CD14-positive monocyte (primary cell): ENCODE results near the gene KRTAP22-2. TPM values are rescaled to one million over a fixed set of nuclear protein-coding genes. Genes with fewer than 3 reads are reported as not detected.

Source experiments
- DNase-seq, 3 donors: peaks; one replicate each; pipeline ENCODE4 v3.0.0-alpha.2; 2011 to 2022
- H2AFZ ChIP-seq: 2 replicates; pipeline ENCODE4 v1.6.0; 2012; ENCODE audit warnings: mild to moderate bottlenecking, low read depth, low read length, inconsistent platforms; ENCODE audit not compliant: insufficient read depth, poor library complexity, severe bottlenecking
- H3K27ac ChIP-seq, 2 donors: 1 replicate in 1 of 2; 2 replicates in 1 of 2; pipeline ENCODE4 v1.5.1; 2012 to 2013; ENCODE audit warnings: low read length in 2 of 2, control low read depth in 1 of 2, inconsistent platforms in 1 of 2, low read depth in 1 of 2, mild to moderate bottlenecking in 1 of 2
- H3K27me3 ChIP-seq, 2 donors: one replicate each; pipeline versions ENCODE4 v1.6.0 to v1.6.1; 2011 to 2013; ENCODE audit warnings: low read length in 2 of 2; ENCODE audit not compliant: control insufficient read depth in 2 of 2, insufficient read depth in 2 of 2
- H3K36me3 ChIP-seq, 2 donors: replicated peaks in 1 of 2; 1 replicate in 1 of 2; 2 replicates in 1 of 2; pipeline versions ENCODE4 v1.5.1 to v1.6.1; 2012 to 2013; ENCODE audit warnings: low read length in 2 of 2, control low read depth in 1 of 2, inconsistent platforms in 1 of 2, mild to moderate bottlenecking in 1 of 2; ENCODE audit not compliant: insufficient read depth in 2 of 2, control insufficient read depth in 1 of 2
- H3K4me1 ChIP-seq, 2 donors: 1 replicate in 1 of 2; 2 replicates in 1 of 2; pipeline versions ENCODE4 v1.5.1 to v1.6.1; 2012 to 2013; ENCODE audit warnings: low read length in 2 of 2, control low read depth in 1 of 2, inconsistent platforms in 1 of 2, mild to moderate bottlenecking in 1 of 2, moderate library complexity in 1 of 2; ENCODE audit not compliant: insufficient read depth in 2 of 2, control insufficient read depth in 1 of 2
- H3K4me2 ChIP-seq: replicated peaks from 2 replicates; pipeline ENCODE3; 2012; ENCODE audit warnings: low read length, moderate library complexity, mild to moderate bottlenecking; ENCODE audit not compliant: poor library complexity, severe bottlenecking; ENCODE audit errors: extremely low read depth
- H3K4me3 ChIP-seq, 3 experiments: fragments of 200-600 bp in 1 of 3; sonication (generic) in 1 of 3; replicated peaks in 1 of 3; 1 replicate in 2 of 3; 2 replicates in 1 of 3; pipeline ENCODE4 v1.5.1; 2011 to 2013; ENCODE audit warnings: low read length in 3 of 3, mild to moderate bottlenecking in 3 of 3, control low read depth in 2 of 3, low read depth in 2 of 3, inconsistent platforms in 1 of 3, moderate library complexity in 1 of 3
- H3K79me2 ChIP-seq: 2 replicates; pipeline ENCODE4 v1.6.0; 2012; ENCODE audit warnings: mild to moderate bottlenecking, control low read depth, inconsistent platforms, low read length, moderate library complexity; ENCODE audit not compliant: insufficient read depth
- H3K9ac ChIP-seq: 2 replicates; pipeline ENCODE4 v1.6.0; 2017; ENCODE audit warnings: low read length, mild to moderate bottlenecking; ENCODE audit not compliant: insufficient read depth, poor library complexity, severe bottlenecking
- H3K9me3 ChIP-seq, 2 donors: replicated peaks in 1 of 2; 1 replicate in 1 of 2; 2 replicates in 1 of 2; pipeline versions ENCODE4 v1.5.1 to v1.6.1; 2012 to 2013; ENCODE audit warnings: low read length in 2 of 2, control low read depth in 1 of 2; ENCODE audit not compliant: control insufficient read depth in 1 of 2, insufficient read depth in 1 of 2
- H4K20me1 ChIP-seq: 2 replicates; pipeline ENCODE4 v1.6.0; 2012; ENCODE audit warnings: mild to moderate bottlenecking, low read length, control low read depth, moderate library complexity; ENCODE audit not compliant: insufficient read depth
- H3K27ac Mint-ChIP-seq, 7 donors: one replicate each; pipeline ENCODE4 v1.8.0; 2020; ENCODE audit warnings: mild to moderate bottlenecking in 7 of 7, mixed read lengths in 7 of 7, moderate library complexity in 6 of 7, inconsistent platforms in 2 of 7
- H3K27me3 Mint-ChIP-seq, 3 donors: one replicate each; pipeline ENCODE4 v1.8.0; 2021 to 2022; ENCODE audit warnings: low read depth in 3 of 3, mild to moderate bottlenecking in 3 of 3, mixed read lengths in 3 of 3, moderate library complexity in 3 of 3, inconsistent platforms in 1 of 3
- H3K36me3 Mint-ChIP-seq, 2 donors: one replicate each; pipeline ENCODE4 v1.8.0; 2020; ENCODE audit warnings: mixed read lengths in 2 of 2, inconsistent platforms in 1 of 2, mild to moderate bottlenecking in 1 of 2
- H3K4me1 Mint-ChIP-seq: one replicate; pipeline ENCODE4 v1.8.0; 2020; ENCODE audit warnings: mild to moderate bottlenecking, mixed read lengths
- H3K4me3 Mint-ChIP-seq, 2 donors: one replicate each; pipeline ENCODE4 v1.8.0; 2020; ENCODE audit warnings: mild to moderate bottlenecking in 2 of 2, mixed read lengths in 2 of 2, moderate library complexity in 1 of 2
- H3K9me3 Mint-ChIP-seq, 7 donors: one replicate each; pipeline ENCODE4 v1.8.0; 2020 to 2022; ENCODE audit warnings: mixed read lengths in 7 of 7, mild to moderate bottlenecking in 6 of 7, moderate library complexity in 6 of 7, inconsistent platforms in 2 of 7
- WGBS: methylation state at CpG from one replicate; pipeline ENCODE4 v1.1.5; 2013; ENCODE audit warnings: missing lambda C conversion rate; ENCODE audit not compliant: insufficient coverage; 5-methylcytosine and 5-hydroxymethylcytosine counted together
- intact Hi-C, 2 donors: fragments of 100-400 bp; cut with micrococcal nuclease; formaldehyde crosslinking; loops; one replicate each; pipeline versions ENCODE4 v1.15.0 to v1.15.1; 2023
- polyA plus RNA-seq, 3 donors: library from polyadenylated mRNA; depleted of rRNA in 1 of 3; unstranded in 2 of 3; stranded (reverse) in 1 of 3; fragments of 300-500 nt in 2 of 3; fragments of >200 nt in 1 of 3; fragmentation: Illumina TruSeq in 2 of 3; gene quantifications; 1 replicate in 2 of 3; 2 replicates in 1 of 3; pipeline ENCODE4 v1.2.3, GENCODE V29; 2012 to 2021
- TF ChIP-seq, protein P1 (sequence below): fragments of 200-600 bp; IDR thresholded peaks from one replicate; pipeline ENCODE4 v1.8.0; 2022; ENCODE audit warnings: antibody characterized with exemption, mild to moderate bottlenecking

KRTAP22-2 gene
- polyA plus RNA-seq, 3 donors = not detected

DNA sequence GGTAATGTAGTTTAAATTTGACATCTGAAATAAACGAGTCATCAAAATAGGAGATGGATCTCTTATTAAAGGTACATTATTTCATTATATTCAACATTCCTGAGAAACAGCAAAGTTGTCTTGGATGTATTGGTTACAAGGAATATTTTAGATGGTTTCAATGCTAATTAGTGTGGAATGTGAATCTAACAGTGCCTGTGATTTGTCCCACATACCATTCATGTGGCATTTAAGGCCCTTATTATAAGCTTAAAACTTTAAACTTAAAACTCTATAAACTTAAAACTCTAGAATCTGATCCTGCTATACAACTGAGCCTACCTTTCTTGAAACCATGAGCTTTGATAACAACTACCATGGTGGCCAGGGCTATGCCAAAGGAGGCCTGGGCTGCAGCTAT, 10.6 kb upstream of the KRTAP22-2 start, which contains the start of gene KRTAP22-1:
TSS of gene KRTAP22-1 (plus strand) at position 301 of the 400 bp plus-strand sequence.
- H3K4me1 ChIP-seq = no peaks in the 10 kb centered on the region
- no peak within 1 kb of the TSS for H3K4me3 Mint-ChIP-seq
- H3K79me2 ChIP-seq = no peaks in the 10 kb centered on the region
- no peak within 1 kb of the TSS for H3K27ac ChIP-seq
- TF ChIP-seq, protein P1, sequence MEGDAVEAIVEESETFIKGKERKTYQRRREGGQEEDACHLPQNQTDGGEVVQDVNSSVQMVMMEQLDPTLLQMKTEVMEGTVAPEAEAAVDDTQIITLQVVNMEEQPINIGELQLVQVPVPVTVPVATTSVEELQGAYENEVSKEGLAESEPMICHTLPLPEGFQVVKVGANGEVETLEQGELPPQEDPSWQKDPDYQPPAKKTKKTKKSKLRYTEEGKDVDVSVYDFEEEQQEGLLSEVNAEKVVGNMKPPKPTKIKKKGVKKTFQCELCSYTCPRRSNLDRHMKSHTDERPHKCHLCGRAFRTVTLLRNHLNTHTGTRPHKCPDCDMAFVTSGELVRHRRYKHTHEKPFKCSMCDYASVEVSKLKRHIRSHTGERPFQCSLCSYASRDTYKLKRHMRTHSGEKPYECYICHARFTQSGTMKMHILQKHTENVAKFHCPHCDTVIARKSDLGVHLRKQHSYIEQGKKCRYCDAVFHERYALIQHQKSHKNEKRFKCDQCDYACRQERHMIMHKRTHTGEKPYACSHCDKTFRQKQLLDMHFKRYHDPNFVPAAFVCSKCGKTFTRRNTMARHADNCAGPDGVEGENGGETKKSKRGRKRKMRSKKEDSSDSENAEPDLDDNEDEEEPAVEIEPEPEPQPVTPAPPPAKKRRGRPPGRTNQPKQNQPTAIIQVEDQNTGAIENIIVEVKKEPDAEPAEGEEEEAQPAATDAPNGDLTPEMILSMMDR = no peak
- WGBS = no CpG with 5 or more reads among the region's 1 CpG
- no peak within 1 kb of the TSS for H2AFZ ChIP-seq
- no peak for DNase-seq
- no peaks in the 10 kb centered on the region for H3K27me3 Mint-ChIP-seq
- H3K36me3 ChIP-seq = no peaks in the 10 kb centered on the region
- H3K9me3 Mint-ChIP-seq = peaks cover 5 to 22% (median 9%) of the 10 kb centered on the region in 7 donors
- H3K4me3 ChIP-seq = no peak within 1 kb of the TSS
- no peak within 1 kb of the TSS for H3K4me2 ChIP-seq
- peaks cover 24 to 39% of the 10 kb centered on the region in 2 donors for H3K9me3 ChIP-seq
- H4K20me1 ChIP-seq = no peaks in the 10 kb centered on the region
- intact Hi-C loops = no loop called here
- no peak within 1 kb of the TSS for H3K27ac Mint-ChIP-seq
- H3K9ac ChIP-seq = no peak within 1 kb of the TSS
- H3K4me1 Mint-ChIP-seq = no peaks in the 10 kb centered on the region
- H3K36me3 Mint-ChIP-seq = no peaks in the 10 kb centered on the region
- H3K27me3 ChIP-seq = no peaks in the 10 kb centered on the region

DNA sequence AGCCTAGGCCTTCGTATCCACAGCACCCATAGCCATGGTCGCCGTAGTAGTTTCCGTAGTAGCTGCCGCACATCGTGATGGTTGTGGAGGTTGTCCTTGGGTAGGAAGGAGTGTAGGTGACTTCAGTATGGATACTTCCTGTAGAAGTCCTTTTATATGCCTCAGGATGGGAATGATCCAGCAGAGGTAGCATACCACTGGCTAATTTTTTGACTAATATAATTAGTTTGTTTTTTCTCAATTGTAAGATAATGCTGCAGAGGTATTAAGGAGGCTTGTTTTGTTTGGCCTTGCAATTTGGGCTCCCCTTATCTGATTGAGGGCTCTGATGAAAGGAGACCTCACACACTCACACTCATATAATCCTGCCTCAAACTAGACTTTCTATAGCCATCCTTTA, 8.6 kb upstream of the KRTAP22-2 start, which contains the start of gene KRTAP6-2:
TSS of gene KRTAP6-2 (minus strand) at position 101 of the 400 bp plus-strand sequence. CDS start at position 73, 28 bp downstream.
- Mint-ChIP-seq H3K4me1 (no peaks in the 10 kb centered on the region), H3K9me3 (peaks cover 5 to 9% (median 6%) of the 10 kb centered on the region in 7 donors), H3K27ac (peak within 1 kb of the TSS in 1 of 7 donors; percentile 57), H3K4me3 (no peak within 1 kb of the TSS), H3K36me3 (no peaks in the 10 kb centered on the region), H3K27me3 (no peaks in the 10 kb centered on the region)
- WGBS = 93% methylated on average over 5 of the region's 6 CpGs
- Histone ChIP-seq H3K27me3 (no peaks in the 10 kb centered on the region), H3K9me3 (peaks cover 13 to 27% of the 10 kb centered on the region in 2 donors), H3K4me3 (no peak within 1 kb of the TSS), H3K4me1 (no peaks in the 10 kb centered on the region), H4K20me1 (no peaks in the 10 kb centered on the region), H3K9ac (no peak within 1 kb of the TSS), H3K27ac (no peak within 1 kb of the TSS), H3K4me2 (no peak within 1 kb of the TSS), H3K79me2 (no peaks in the 10 kb centered on the region), H2AFZ (no peak within 1 kb of the TSS), H3K36me3 (no peaks in the 10 kb centered on the region)
- intact Hi-C loops = no loop called here
- DNase-seq = no peak
- TF ChIP-seq, protein P1 = no peak
